KG1 (cell line): Measurements from ENCODE around the gene DMWD.
"Not testable (repeated sequence)": the region's sequence is repeated elsewhere in the genome, so short reads cannot be mapped to it uniquely, and the experiment has no call there.

Experiments
- DNase-seq: peaks from one replicate; lab custom pipeline; 2025; lab: John Stamatoyannopoulos, UW

The DMWD gene

GRCh38 chr19:45751483-45751882 lies 41.2 kb downstream of the DMWD start:
- DNase-seq: not testable (repeated sequence)

GRCh38 chr19:45747513-45747912 lies 45.1 kb downstream of the DMWD start:
- no peak for DNase-seq

- no peak for DNase-seq
Measured at GRCh38 chr19:45746866-45747265, 45.8 kb downstream of the DMWD start.

GRCh38 chr19:45745606-45746005 lies 47.0 kb downstream of the DMWD start:
- DNase-seq: no peak

- no peak for DNase-seq
Measured at GRCh38 chr19:45742969-45743368, 49.7 kb downstream of the DMWD start.

GRCh38 chr19:45739498-45740439 lies 52.9 kb downstream of the DMWD start:
- DNase-seq: no peak

GRCh38 chr19:45733160-45733810 lies 59.4 kb downstream of the DMWD start, which contains the start of gene MEIOSIN:
Gene MEIOSIN (plus strand): TSS chr19:45733439. CDS start chr19:45735377, 1,938 bp downstream.
- DNase-seq: no peak
